K562 (cell line): Measurements from ENCODE around the gene TSPOAP1. TPM values are rescaled to one million over a fixed set of nuclear protein-coding genes. Genes with fewer than 3 reads are reported as not detected.

Source experiments
- ATAC-seq: fragments of 200-7000 bp; cut with Tn5 transposase; 3 replicates; pipeline ENCODE4 v1.9.1; 2020; ENCODE audit warnings: moderate library complexity
- BruUV-seq: library from RNA; stranded (reverse); fragments of 400-500 nt; replicated peaks from 2 replicates; lab custom pipeline; 2021; lab: Mats Ljungman, UMichigan
- CTCF ChIA-PET: fragments of 300-600 bp; formaldehyde crosslinking; extraction: SDS; loops from one replicate; lab custom pipeline; 2021; ENCODE audit warnings: low intra/inter-chr PET ratio; lab: Yijun Ruan, JAX
- POLR2A ChIA-PET: fragments of 300-600, 350-650 bp; sonication (Branson Sonifier 250); formaldehyde crosslinking; extraction: SDS; loops from one replicate; lab custom pipeline; 2021; ENCODE audit warnings: antibody characterized with exemption, inconsistent platforms; lab: Yijun Ruan, JAX
- DNase-seq, 4 experiments: peaks; one replicate each; pipeline versions ENCODE4 v3.0.0 to v3.0.0-alpha.2; 2011 to 2018; ENCODE audit warnings: low spot score in 3 of 4, mixed read lengths in 3 of 4; ENCODE audit errors: extremely low read depth in 1 of 4
- FAIRE-seq: peaks from 2 replicates; lab custom pipeline; 2011; peaks lifted over from hg19 to GRCh38; lab: Jason Lieb, UNC
- H2AFZ ChIP-seq: 2 replicates; pipeline ENCODE4 v1.6.0; 2011; ENCODE audit warnings: low read depth, low read length, control low read depth, inconsistent platforms
- H3K27ac ChIP-seq: fragments of 200-600 bp; 3 replicates; pipeline ENCODE4 v1.8.0; 2011; ENCODE audit warnings: low read depth, mild to moderate bottlenecking, control low read depth, inconsistent platforms, low read length, moderate library complexity, mixed read lengths; ENCODE audit errors: extremely low read depth
- H3K27me3 ChIP-seq, 2 experiments: fragments of 300-600 bp in 1 of 2; 2 replicates in 1 of 2; 3 replicates in 1 of 2; pipeline versions ENCODE4 v1.6.0 to v1.8.0; 2011; ENCODE audit warnings: inconsistent platforms in 2 of 2, low read length in 2 of 2, mild to moderate bottlenecking in 1 of 2, mixed read lengths in 1 of 2, moderate library complexity in 1 of 2; ENCODE audit not compliant: control insufficient read depth in 2 of 2, insufficient read depth in 2 of 2
- H3K36me3 ChIP-seq: fragments of 300-600 bp; 3 replicates; pipeline ENCODE4 v1.8.0; 2011; ENCODE audit warnings: mild to moderate bottlenecking, low read length, inconsistent platforms; ENCODE audit not compliant: control insufficient read depth, insufficient read depth
- H3K4me1 ChIP-seq, 2 experiments: fragments of 200-600 bp in 1 of 2; replicated peaks in 1 of 2; 2 replicates in 1 of 2; 3 replicates in 1 of 2; pipeline versions ENCODE4 v1.5.1 to v1.8.0; 2011; ENCODE audit warnings: inconsistent platforms in 2 of 2, low read length in 2 of 2, mild to moderate bottlenecking in 1 of 2, mixed read lengths in 1 of 2, moderate library complexity in 1 of 2; ENCODE audit not compliant: control insufficient read depth in 2 of 2, insufficient read depth in 2 of 2
- H3K4me2 ChIP-seq: 2 replicates; pipeline ENCODE4 v1.6.1; 2011; ENCODE audit warnings: low read length, control low read depth, inconsistent platforms, mixed read lengths; ENCODE audit not compliant: insufficient read depth
- H3K4me3 ChIP-seq: fragments of 200-600 bp; sonication (generic), shearing (Covaris generic); 2 replicates; pipeline ENCODE4 v1.5.1; 2016; ENCODE audit warnings: control low read depth, inconsistent platforms
- H3K79me2 ChIP-seq: fragments of 200-600 bp; 3 replicates; pipeline ENCODE4 v1.8.0; 2011; ENCODE audit warnings: low read length, inconsistent platforms; ENCODE audit not compliant: control insufficient read depth, insufficient read depth
- H3K9ac ChIP-seq, 2 experiments: 2 replicates each; pipeline versions ENCODE4 v1.6.0 to v1.6.1; 2011; ENCODE audit warnings: low read depth in 2 of 2, low read length in 2 of 2, control low read depth in 1 of 2, inconsistent platforms in 1 of 2, mild to moderate bottlenecking in 1 of 2, mixed read lengths in 1 of 2; ENCODE audit not compliant: insufficient read depth in 1 of 2
- H3K9me1 ChIP-seq: one replicate; pipeline ENCODE4 v1.6.0; 2011; ENCODE audit warnings: inconsistent platforms, mild to moderate bottlenecking, low read length, moderate library complexity; ENCODE audit not compliant: control insufficient read depth, insufficient read depth
- H3K9me3 ChIP-seq: replicated peaks from 2 replicates; pipeline ENCODE4 v1.5.1; 2011; ENCODE audit warnings: low read depth, low read length, inconsistent platforms; ENCODE audit not compliant: control insufficient read depth, insufficient read depth
- H4K20me1 ChIP-seq: replicated peaks from 2 replicates; pipeline ENCODE4 v1.6.1; 2011; ENCODE audit warnings: low read length, inconsistent platforms, mixed read lengths; ENCODE audit not compliant: control insufficient read depth, insufficient read depth
- ADNP ChIP-seq: fragments of 200-800 bp; sonication (Bioruptor generic); IDR thresholded peaks from 2 replicates; pipeline ENCODE4 v1.6.1; 2016; ENCODE audit warnings: missing genetic modification characterization, missing compliant biosample characterization
- BACH1 ChIP-seq: fragments of 200-800 bp; sonication (Bioruptor generic); IDR thresholded peaks from 2 replicates; pipeline ENCODE4 v1.6.1; 2016; ENCODE audit warnings: missing genetic modification characterization, missing compliant biosample characterization
- BRF2 ChIP-seq: IDR thresholded peaks from 3 replicates; pipeline ENCODE4 v1.6.1; 2011; ENCODE audit warnings: borderline replicate concordance, mild to moderate bottlenecking; ENCODE audit not compliant: insufficient read length, insufficient read depth
- CREB5 ChIP-seq: fragments of 250-450 bp; sonication (Bioruptor Pico); IDR thresholded peaks from 2 replicates; pipeline ENCODE4 v1.5.0; 2020; ENCODE audit warnings: mild to moderate bottlenecking
- ELK1 ChIP-seq: sonication (generic); formaldehyde crosslinking; IDR thresholded peaks from 2 replicates; pipeline ENCODE4 v1.8.1; 2022; ENCODE audit warnings: missing genetic modification reagents
- FOXA3 ChIP-seq, 2 experiments: fragments of 450-650 bp in 1 of 2; sonication (generic) in 1 of 2; formaldehyde crosslinking; IDR thresholded peaks in 1 of 2; conservative IDR thresholded peaks in 1 of 2; 2 replicates each; pipeline versions ENCODE4 v1.4.0 to v1.8.0; 2020 to 2022; ENCODE audit warnings: mild to moderate bottlenecking in 2 of 2, missing genetic modification reagents in 1 of 2
- HNRNPUL1 ChIP-seq: fragments of 200-400 bp; formaldehyde crosslinking; IDR thresholded peaks from 2 replicates; pipeline ENCODE4 v1.6.1; 2017; ENCODE audit warnings: low read length
- ZBTB11 ChIP-seq, 3 experiments: fragments of 200-800 bp in 1 of 3; fragments of 250-450 bp in 1 of 3; fragments of 450-650 bp in 1 of 3; sonication (Bioruptor Pico) in 1 of 3; sonication (Bioruptor generic) in 1 of 3; formaldehyde crosslinking in 1 of 3; IDR thresholded peaks; 2 replicates each; pipeline versions ENCODE4 v1.6.1 to v1.8.0; 2016 to 2022; ENCODE audit warnings: mild to moderate bottlenecking in 2 of 3, missing genetic modification characterization in 2 of 3, missing compliant biosample characterization in 1 of 3, moderate library complexity in 1 of 3
- ZBTB8A ChIP-seq: fragments of 450-650 bp; IDR thresholded peaks from 2 replicates; pipeline ENCODE4 v1.6.1; 2018; ENCODE audit warnings: mild to moderate bottlenecking, moderate library complexity; ENCODE audit not compliant: partially characterized antibody
- ZC3H4 ChIP-seq: sonication (generic); formaldehyde crosslinking; IDR thresholded peaks from 2 replicates; pipeline ENCODE4 v1.9.0; 2021; ENCODE audit warnings: missing genetic modification reagents, borderline replicate concordance
- ZNF12 ChIP-seq: sonication (generic); formaldehyde crosslinking; IDR thresholded peaks from 2 replicates; pipeline ENCODE4 v1.4.0; 2020; ENCODE audit warnings: mild to moderate bottlenecking, missing genetic modification reagents
- ZNF124 ChIP-seq: sonication (generic); formaldehyde crosslinking; IDR thresholded peaks from 2 replicates; pipeline ENCODE4 v1.8.1; 2022; ENCODE audit warnings: missing genetic modification reagents
- ZNF212 ChIP-seq: fragments of 450-650 bp; formaldehyde crosslinking; IDR thresholded peaks from 2 replicates; pipeline ENCODE4 v1.4.0; 2020; ENCODE audit warnings: mild to moderate bottlenecking
- ZNF75A ChIP-seq: fragments of 450-650 bp; formaldehyde crosslinking; IDR thresholded peaks from 2 replicates; pipeline ENCODE4 v1.4.0; 2020; ENCODE audit warnings: mild to moderate bottlenecking
- WGBS: fragments of 100-300 bp; shearing (Covaris generic); methylation state at CpG from one replicate; pipeline ENCODE4 v1.1.6; 2016; ENCODE audit warnings: low coverage, mixed read lengths; ENCODE audit not compliant: insufficient coverage; ENCODE audit errors: missing lambda C conversion rate; 5-methylcytosine and 5-hydroxymethylcytosine counted together
- in situ Hi-C: fragments of 300-500 bp; cut with MboI; formaldehyde crosslinking; loops from 4 replicates; pipeline ENCODE4 v1.15.0; 2018; ENCODE audit warnings: inconsistent platforms, mixed read lengths
- intact Hi-C: fragments of 100-400 bp; cut with micrococcal nuclease; formaldehyde crosslinking; loops from 2 replicates; pipeline ENCODE4 v1.14.2; 2022
- polyA plus RNA-seq, 8 experiments: library from polyadenylated mRNA; depleted of rRNA in 4 of 8; stranded (reverse) in 5 of 8; unstranded in 3 of 8; fragments of >200 nt; fragmentation: Nextera tagmentation in 2 of 8; fragmentation: Illumina TruSeq in 1 of 8; extraction: Ambion mirVana in 2 of 8; extraction: Trizol in 1 of 8; gene quantifications; 2 replicates each; pipeline versions ENCODE4 v1.2.1 to v1.2.3, GENCODE V29; 2011 to 2014; ENCODE audit warnings: inconsistent platforms in 1 of 8, missing spikeins in 1 of 8
- total RNA-seq, 7 experiments: library from RNA; depleted of rRNA in 6 of 7; stranded (reverse); fragments of >200 nt in 6 of 7; fragmentation: Illumina TruSeq in 2 of 7; extraction: Trizol in 2 of 7; gene quantifications; 2 replicates each; pipeline versions ENCODE4 v1.2.1 to v1.2.3, GENCODE V29; 2011 to 2021; ENCODE audit warnings: low replicate concordance in 1 of 7

Gene TSPOAP1
- total and polyA plus RNA-seq, 9 of the 15 experiments (the other 6 are each of a cell fraction or from before 2014, with no cell fraction given), result 0.87 to 3.9 (median 1.8) TPM; not detected in 2

- H2AFZ ChIP-seq, result no peak overlapping the region
- no peak overlapping the region for H3K4me3 ChIP-seq
- FAIRE-seq (no peak), DNase-seq (no peak), ATAC-seq (no peak)
- in situ Hi-C loops (no loop called here), intact Hi-C loops (no loop called here)
- POLR2A ChIA-PET, result interaction anchor here (0.6 kb wide), 1 partner anchor 22 kb away, joined by 3 read pairs; no protein-coding TSS in a partner anchor
- no peak overlapping the region for H3K27ac ChIP-seq
- CTCF ChIA-PET, result no interaction called here
- H3K27me3 ChIP-seq, result no peaks in the 10 kb centered on the region
- no peaks in the 10 kb centered on the region for H3K79me2 ChIP-seq
- no peaks in the 10 kb centered on the region for H3K36me3 ChIP-seq
- H3K9me3 ChIP-seq, result no peaks in the 10 kb centered on the region
- TF ChIP-seq ZNF212 (CRISPR knock-in tag) (no peak), ZBTB11 (CRISPR knock-in tag; IDR thresholded peaks at IDR 0.05) (no peak), ZNF75A (CRISPR knock-in tag) (no peak), BACH1 (tag) (no peak), CREB5 (CRISPR knock-in tag) (no peak), ZNF12 (CRISPR knock-in tag) (no peak), ADNP (no peak), FOXA3 (CRISPR knock-in tag; conservative IDR thresholded peaks at IDR 0.05 in 1 of 2, IDR thresholded peaks at IDR 0.05 in 1 of 2) (no peak), ZBTB8A (no peak), ZNF124 (CRISPR knock-in tag) (no peak), HNRNPUL1 (no peak), ZC3H4 (CRISPR knock-in tag) (no peak), BRF2 (no peak), ELK1 (CRISPR knock-in tag) (no peak)
- no peaks in the 10 kb centered on the region for H4K20me1 ChIP-seq
- peaks cover 4 to 12% of the 10 kb centered on the region in 2 experiments; a peak in 2 of 5 replicates for H3K4me1 ChIP-seq
- H3K4me2 ChIP-seq, result no peak overlapping the region
- H3K9ac ChIP-seq, result peak overlapping the region in 1 of 2 experiments; percentile 65; a peak in 1 of 4 replicates
- peaks cover 11% of the 10 kb centered on the region for H3K9me1 ChIP-seq
- no TSS peak for BruUV-seq
- 49% methylated on average over 15 of the region's 16 CpGs for WGBS
Observed at GRCh38 chr17:58301504-58302150, 27.0 kb downstream of the TSPOAP1 start.
